ENCODE results near the gene CAPG.

The CAPG gene

DNA sequence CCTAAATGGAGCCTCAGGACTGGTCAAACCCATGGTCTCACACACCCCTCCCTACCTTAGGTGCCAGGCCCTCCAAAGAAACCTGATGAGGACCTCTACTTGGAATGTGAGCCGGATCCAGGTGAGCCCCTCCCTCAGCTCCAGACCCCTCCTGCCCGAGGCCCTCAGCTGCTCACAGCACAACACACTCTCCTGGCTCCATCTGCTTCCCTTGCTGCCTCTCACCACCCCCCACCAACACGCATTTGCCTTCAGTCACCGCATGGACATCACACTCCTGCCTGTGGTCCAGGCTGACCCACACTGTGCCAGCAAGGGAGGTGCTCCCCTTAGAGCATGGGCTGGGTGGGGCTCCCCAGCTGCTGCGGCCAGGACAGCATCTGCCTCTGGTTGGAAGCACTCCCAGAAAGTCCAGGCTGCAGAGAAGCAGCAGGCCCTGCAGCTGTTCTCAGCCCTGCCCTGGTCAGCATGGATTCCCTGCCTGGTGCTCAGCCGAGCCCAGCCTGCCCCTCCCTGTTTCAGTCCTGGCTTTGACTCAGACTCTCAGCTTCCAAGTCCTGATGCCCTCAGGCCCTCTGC, 23.4 kb upstream of the CAPG start:
- TF ChIP-seq, protein P1, sequence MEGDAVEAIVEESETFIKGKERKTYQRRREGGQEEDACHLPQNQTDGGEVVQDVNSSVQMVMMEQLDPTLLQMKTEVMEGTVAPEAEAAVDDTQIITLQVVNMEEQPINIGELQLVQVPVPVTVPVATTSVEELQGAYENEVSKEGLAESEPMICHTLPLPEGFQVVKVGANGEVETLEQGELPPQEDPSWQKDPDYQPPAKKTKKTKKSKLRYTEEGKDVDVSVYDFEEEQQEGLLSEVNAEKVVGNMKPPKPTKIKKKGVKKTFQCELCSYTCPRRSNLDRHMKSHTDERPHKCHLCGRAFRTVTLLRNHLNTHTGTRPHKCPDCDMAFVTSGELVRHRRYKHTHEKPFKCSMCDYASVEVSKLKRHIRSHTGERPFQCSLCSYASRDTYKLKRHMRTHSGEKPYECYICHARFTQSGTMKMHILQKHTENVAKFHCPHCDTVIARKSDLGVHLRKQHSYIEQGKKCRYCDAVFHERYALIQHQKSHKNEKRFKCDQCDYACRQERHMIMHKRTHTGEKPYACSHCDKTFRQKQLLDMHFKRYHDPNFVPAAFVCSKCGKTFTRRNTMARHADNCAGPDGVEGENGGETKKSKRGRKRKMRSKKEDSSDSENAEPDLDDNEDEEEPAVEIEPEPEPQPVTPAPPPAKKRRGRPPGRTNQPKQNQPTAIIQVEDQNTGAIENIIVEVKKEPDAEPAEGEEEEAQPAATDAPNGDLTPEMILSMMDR (IDR thresholded peaks at IDR 0.05; ENCODE audit: borderline replicate concordance, insufficient read depth, low read depth, low read length), result no peak
- no peak overlapping the region for H3K4me3 ChIP-seq (ENCODE audit: low read depth, low read length)

DNA sequence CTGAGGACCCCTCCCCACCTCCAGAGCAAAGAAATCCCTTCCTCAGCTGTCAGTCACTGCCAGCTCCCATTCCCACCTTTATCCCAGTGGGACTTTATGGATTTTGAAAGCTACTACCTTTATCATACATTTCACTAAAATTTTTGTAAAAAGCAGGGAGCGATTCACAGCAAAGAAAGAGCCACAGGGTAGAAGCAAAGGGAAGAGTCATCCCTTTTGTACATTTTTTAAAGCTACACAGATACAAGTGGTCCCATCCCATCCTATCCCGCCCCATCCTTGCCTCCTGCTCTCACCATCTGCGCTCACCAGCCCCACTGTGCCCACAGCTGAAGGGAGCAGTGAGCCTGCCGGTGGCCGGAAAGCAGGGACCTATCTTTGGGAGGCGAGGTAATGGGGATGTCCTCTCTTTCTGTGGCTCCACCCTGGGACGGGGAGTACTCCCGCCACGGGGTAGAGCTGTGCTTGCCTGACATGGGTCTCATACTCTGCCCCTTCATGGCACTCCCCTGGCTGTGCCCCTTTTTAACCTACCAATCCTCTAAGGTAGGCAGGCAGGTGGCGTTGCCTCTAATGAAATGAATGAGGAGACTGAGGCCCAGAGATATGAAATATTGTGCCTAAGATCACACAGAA, 21.5 kb upstream of the CAPG start:
- TF ChIP-seq, protein P1 (IDR thresholded peaks at IDR 0.05; ENCODE audit: borderline replicate concordance, insufficient read depth, low read depth, low read length), result no peak

DNA sequence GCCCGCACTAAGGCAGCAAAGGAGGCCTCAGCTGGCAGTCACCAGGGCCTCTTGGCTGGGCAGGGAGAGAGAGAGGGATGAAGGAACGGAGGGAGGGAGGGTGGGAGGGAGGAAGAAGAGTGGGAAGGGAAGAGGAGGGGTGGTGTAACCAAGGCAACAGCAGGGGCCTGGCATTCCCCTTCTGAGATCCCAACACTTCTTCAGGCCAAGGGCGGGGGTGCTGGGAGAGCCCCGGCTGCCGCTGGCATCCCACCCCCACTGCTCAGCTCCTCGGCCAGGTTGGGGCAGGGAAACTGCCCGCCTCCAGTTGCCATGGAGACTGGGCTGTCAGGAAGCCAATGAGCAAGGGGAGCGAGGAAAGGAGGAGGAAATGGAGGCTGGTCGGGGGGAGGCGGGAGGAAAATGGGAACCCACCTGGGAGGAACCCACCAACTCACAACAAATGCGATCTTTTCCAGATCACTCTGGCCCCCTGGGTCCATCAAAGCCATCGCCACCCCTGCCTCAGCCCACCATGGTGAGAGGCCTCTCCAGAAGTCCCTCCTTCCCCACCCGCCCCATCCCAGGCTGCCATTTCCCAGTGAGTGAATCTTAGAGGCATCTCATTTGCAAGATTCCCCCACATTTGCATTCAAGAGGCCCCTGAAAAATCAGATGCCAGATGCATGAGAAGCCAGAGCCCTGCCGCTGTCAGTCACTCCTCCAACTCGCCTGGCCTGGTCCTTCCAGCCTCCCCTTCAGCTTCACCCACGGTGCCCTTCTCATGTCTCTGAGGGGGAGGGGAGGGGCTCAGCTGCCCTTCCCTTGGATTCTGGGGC, 20.8 kb upstream of the CAPG start:
- TF ChIP-seq, protein P1 (IDR thresholded peaks at IDR 0.05; ENCODE audit: borderline replicate concordance, insufficient read depth, low read depth, low read length), result no peak
- H3K4me3 ChIP-seq (ENCODE audit: low read depth, low read length), result no peak overlapping the region

More for the DNA sequence above, 21.5 kb upstream of the CAPG start:
- H3K4me3 ChIP-seq (ENCODE audit: low read depth, low read length), result no peak overlapping the region

DNA sequence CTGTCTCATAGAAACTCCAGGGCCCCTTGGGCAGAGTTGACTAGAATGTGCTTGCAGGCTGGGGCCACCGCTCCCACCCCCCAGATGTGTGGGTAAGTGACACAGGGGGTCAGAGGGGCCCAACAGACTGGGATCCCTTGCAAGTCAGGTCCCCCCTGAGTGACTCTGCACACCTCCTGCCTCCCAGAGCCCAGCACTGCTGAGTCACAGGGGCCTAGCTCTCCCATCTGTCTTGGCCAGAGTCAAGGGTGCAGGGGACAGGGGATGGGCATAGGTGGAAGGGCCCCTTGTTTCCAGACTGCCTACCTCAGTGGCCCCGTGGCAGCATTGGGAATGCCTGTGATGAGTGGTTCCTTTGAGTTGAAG, 19.7 kb upstream of the CAPG start:
- no peak overlapping the region for H3K4me3 ChIP-seq (ENCODE audit: low read depth, low read length)
- TF ChIP-seq, protein P1 (IDR thresholded peaks at IDR 0.05; ENCODE audit: borderline replicate concordance, insufficient read depth, low read depth, low read length), result no peak

DNA sequence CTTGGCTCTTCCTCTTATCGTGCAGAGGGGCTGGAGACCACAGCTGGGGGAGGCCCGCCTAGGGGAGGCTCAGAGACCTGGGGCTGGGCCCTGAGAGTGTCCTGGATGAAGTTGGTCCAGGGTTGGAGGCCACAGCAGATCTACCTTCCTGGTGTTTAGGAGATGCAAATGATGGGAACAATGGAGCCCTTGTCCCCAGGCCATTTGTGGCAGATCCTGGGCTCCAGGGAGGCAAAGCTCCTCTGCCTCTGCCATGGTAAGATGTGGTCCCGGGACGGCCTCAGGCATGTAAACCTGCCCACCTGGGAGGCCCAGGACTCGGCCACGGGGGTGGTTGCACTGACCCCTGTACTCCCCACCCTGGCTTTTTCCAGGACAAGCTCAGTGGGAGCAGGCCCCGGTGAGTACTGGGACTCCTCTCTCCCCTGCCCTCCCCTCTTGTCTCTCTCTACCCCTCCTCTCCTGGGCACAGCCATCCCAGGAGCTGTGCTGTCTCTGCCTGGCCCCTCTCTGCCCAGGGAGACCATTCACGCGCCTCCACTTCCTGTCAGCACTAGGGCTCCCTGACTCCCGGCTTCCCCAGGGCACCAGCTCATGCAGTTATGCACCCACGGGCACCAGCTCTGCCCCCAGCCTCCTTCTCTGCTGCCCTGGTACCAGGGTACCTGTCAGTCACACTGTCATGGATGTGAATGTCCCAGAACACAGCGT, 19.2 kb upstream of the CAPG start:
- H3K4me3 ChIP-seq (ENCODE audit: low read depth, low read length), result no peak overlapping the region
- TF ChIP-seq, protein P1 (IDR thresholded peaks at IDR 0.05; ENCODE audit: borderline replicate concordance, insufficient read depth, low read depth, low read length), result no peak

DNA sequence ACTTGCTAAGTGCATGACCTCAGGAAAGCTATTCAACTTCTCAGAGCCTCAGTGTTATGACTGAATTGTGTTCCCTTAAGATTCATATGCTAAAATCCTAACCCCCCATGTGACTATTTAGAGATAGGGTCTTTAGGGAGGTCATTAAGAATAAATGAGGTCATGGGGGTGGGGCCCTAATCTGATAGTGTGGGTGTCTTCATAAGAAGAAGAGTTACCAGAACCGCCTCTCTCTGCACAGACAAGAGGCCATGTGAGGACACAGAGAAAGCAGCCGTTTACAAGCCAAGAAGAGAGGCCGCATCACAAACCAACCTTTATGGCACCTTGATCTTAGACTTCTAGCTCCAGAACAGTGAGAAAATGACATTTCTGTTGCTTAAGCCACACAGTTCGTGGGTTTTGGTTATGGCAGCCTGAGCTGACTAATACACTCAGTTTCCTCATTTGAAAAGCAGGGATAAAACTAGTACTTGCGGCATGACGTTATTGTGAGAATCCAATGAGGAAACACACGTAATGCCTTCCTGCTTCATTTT, 18.2 kb upstream of the CAPG start:
- TF ChIP-seq, protein P1 (IDR thresholded peaks at IDR 0.05; ENCODE audit: borderline replicate concordance, insufficient read depth, low read depth, low read length), result no peak

More for the DNA sequence above, 18.2 kb upstream of the CAPG start:
- no peak overlapping the region for H3K4me3 ChIP-seq (ENCODE audit: low read depth, low read length)

All from GM12875 (cell line).